ENCODE data around the gene PPM1A. TPM values are rescaled to one million over a fixed set of nuclear protein-coding genes. Genes with fewer than 3 reads are reported as not detected.

PPM1A gene
- total RNA-seq, 1 experiment from 2014 or later, result 52.3 TPM

GRCh38 chr14:60229614-60230013, 19.4 kb upstream of the PPM1A start:
- no TSS peak for BruUV-seq (replicated peaks)
- CTCF ChIA-PET, result no interaction called here
- Histone ChIP-seq H3K4me3 (ENCODE audit: low read depth, low read length, poor library complexity, severe bottlenecking) (no peak overlapping the region), H3K27ac (ENCODE audit: low read depth, low read length, poor library complexity, severe bottlenecking) (no peak overlapping the region), H3K36me3 (ENCODE audit: insufficient read depth, low read length, poor library complexity, severe bottlenecking) (no peaks in the 10 kb centered on the region), H3K4me1 (ENCODE audit: insufficient read depth, low read length, poor library complexity, severe bottlenecking) (no peaks in the 10 kb centered on the region), H3K9me3 (ENCODE audit: low read depth, low read length, poor library complexity, severe bottlenecking) (no peaks in the 10 kb centered on the region), H3K27me3 (replicated peaks; ENCODE audit: insufficient read depth, low read depth, low read length, poor library complexity) (no peaks in the 10 kb centered on the region)
- TF ChIP-seq EZH2 (IDR thresholded peaks at IDR 0.05; ENCODE audit: borderline replicate concordance, low read depth, low read length, poor library complexity, severe bottlenecking) (no peak), CTCF (conservative IDR thresholded peaks at IDR 0.05; ENCODE audit: low read depth, low read length) (no peak)
- DNase-seq (ENCODE audit: low spot score), result no peak
- POLR2A ChIA-PET (ENCODE audit: low non-redundant PET), result no interaction called here
- intact Hi-C loops (cut with micrococcal nuclease; ENCODE audit: unreplicated experiment), result no loop called here

- Histone ChIP-seq H3K9me3 (ENCODE audit: low read depth, low read length, poor library complexity, severe bottlenecking) (no peaks in the 10 kb centered on the region), H3K27me3 (replicated peaks; ENCODE audit: insufficient read depth, low read depth, low read length, poor library complexity) (no peaks in the 10 kb centered on the region), H3K4me1 (ENCODE audit: insufficient read depth, low read length, poor library complexity, severe bottlenecking) (no peaks in the 10 kb centered on the region), H3K27ac (ENCODE audit: low read depth, low read length, poor library complexity, severe bottlenecking) (no peak overlapping the region), H3K4me3 (ENCODE audit: low read depth, low read length, poor library complexity, severe bottlenecking) (no peak overlapping the region), H3K36me3 (ENCODE audit: insufficient read depth, low read length, poor library complexity, severe bottlenecking) (no peaks in the 10 kb centered on the region)
- ChIA-PET CTCF (no interaction called here), POLR2A (ENCODE audit: low non-redundant PET) (no interaction called here)
- DNase-seq (ENCODE audit: low spot score), result no peak
- TF ChIP-seq EZH2 (IDR thresholded peaks at IDR 0.05; ENCODE audit: borderline replicate concordance, low read depth, low read length, poor library complexity, severe bottlenecking) (no peak), CTCF (conservative IDR thresholded peaks at IDR 0.05; ENCODE audit: low read depth, low read length) (no peak)
- BruUV-seq (replicated peaks), result no TSS peak
- intact Hi-C loops (cut with micrococcal nuclease; ENCODE audit: unreplicated experiment), result no loop called here
Observed at GRCh38 chr14:60232185-60232584, 16.8 kb upstream of the PPM1A start.

- Histone ChIP-seq H3K27ac (ENCODE audit: low read depth, low read length, poor library complexity, severe bottlenecking) (no peak overlapping the region), H3K9me3 (ENCODE audit: low read depth, low read length, poor library complexity, severe bottlenecking) (no peaks in the 10 kb centered on the region), H3K4me1 (ENCODE audit: insufficient read depth, low read length, poor library complexity, severe bottlenecking) (no peaks in the 10 kb centered on the region), H3K4me3 (ENCODE audit: low read depth, low read length, poor library complexity, severe bottlenecking) (no peak overlapping the region), H3K36me3 (ENCODE audit: insufficient read depth, low read length, poor library complexity, severe bottlenecking) (no peaks in the 10 kb centered on the region), H3K27me3 (replicated peaks; ENCODE audit: insufficient read depth, low read depth, low read length, poor library complexity) (no peaks in the 10 kb centered on the region)
- intact Hi-C loops (cut with micrococcal nuclease; ENCODE audit: unreplicated experiment), result no loop called here
- CTCF ChIA-PET, result interaction anchor here (0.6 kb wide), 1 partner anchor 17 kb away, joined by 4 read pairs; no protein-coding TSS in a partner anchor
- BruUV-seq (replicated peaks), result no TSS peak
- POLR2A ChIA-PET (ENCODE audit: low non-redundant PET), result no interaction called here
- no peak for DNase-seq (ENCODE audit: low spot score)
- TF ChIP-seq CTCF (conservative IDR thresholded peaks at IDR 0.05; ENCODE audit: low read depth, low read length) (no peak), EZH2 (IDR thresholded peaks at IDR 0.05; ENCODE audit: borderline replicate concordance, low read depth, low read length, poor library complexity, severe bottlenecking) (no peak)
Observed at GRCh38 chr14:60233251-60233650, 15.8 kb upstream of the PPM1A start.

All from A673 (cell line).